HepG2 (cell line): ENCODE measurements around the gene TUBB3.

Experiments used
- BCLAF1 ChIP-seq: fragments of 450-650 bp; IDR thresholded peaks from 2 replicates; pipeline ENCODE4 v1.6.1; 2017; ENCODE audit warnings: mild to moderate bottlenecking
- CHD2 ChIP-seq: IDR thresholded peaks from 2 replicates; pipeline ENCODE4 v1.6.1; 2011; ENCODE audit warnings: low read depth, low read length, improper control_type of control experiment
- DPF2 ChIP-seq: sonication (generic); formaldehyde crosslinking; IDR thresholded peaks from 2 replicates; pipeline ENCODE4 v1.4.0; 2020; ENCODE audit warnings: mild to moderate bottlenecking, low read depth, missing genetic modification reagents, borderline replicate concordance
- FOXP4 ChIP-seq: sonication (generic); formaldehyde crosslinking; IDR thresholded peaks from 2 replicates; pipeline ENCODE4 v1.4.0; 2020; ENCODE audit warnings: missing genetic modification reagents
- NR1H2 ChIP-seq: sonication (generic); formaldehyde crosslinking; IDR thresholded peaks from 2 replicates; pipeline ENCODE4 v1.8.1; 2022; ENCODE audit warnings: low read depth, missing genetic modification reagents, borderline replicate concordance
- RFX1 ChIP-seq: fragments of 450-650 bp; IDR thresholded peaks from 2 replicates; pipeline ENCODE4 v1.6.1; 2017
- TIGD3 ChIP-seq: sonication (generic); formaldehyde crosslinking; IDR thresholded peaks from 2 replicates; pipeline ENCODE4 v1.5.1; 2020; ENCODE audit warnings: mild to moderate bottlenecking, missing genetic modification reagents, borderline replicate concordance
- ZBTB8A ChIP-seq: sonication (generic); formaldehyde crosslinking; IDR thresholded peaks from 2 replicates; pipeline ENCODE4 v1.4.0; 2020; ENCODE audit warnings: mild to moderate bottlenecking, low read depth, missing genetic modification reagents, borderline replicate concordance
- ZNF180 ChIP-seq: sonication (generic); formaldehyde crosslinking; IDR thresholded peaks from 2 replicates; pipeline ENCODE4 v1.4.0; 2020; ENCODE audit warnings: low read depth, missing genetic modification reagents, borderline replicate concordance
- TF ChIP-seq, protein P1 (sequence below): sonication (generic); formaldehyde crosslinking; IDR thresholded peaks from 2 replicates; pipeline ENCODE4 v1.5.1; 2020; ENCODE audit warnings: missing genetic modification reagents, mild to moderate bottlenecking, borderline replicate concordance
- TF ChIP-seq, protein P2 (sequence below): sonication (generic); formaldehyde crosslinking; IDR thresholded peaks from 2 replicates; pipeline ENCODE4 v1.4.0; 2020; ENCODE audit warnings: missing genetic modification reagents, borderline replicate concordance
- TF ChIP-seq, protein P3 (sequence below): sonication (generic); formaldehyde crosslinking; IDR thresholded peaks from 2 replicates; pipeline ENCODE4 v1.5.0; 2020; ENCODE audit warnings: mild to moderate bottlenecking, missing genetic modification reagents, moderate library complexity

DNA sequence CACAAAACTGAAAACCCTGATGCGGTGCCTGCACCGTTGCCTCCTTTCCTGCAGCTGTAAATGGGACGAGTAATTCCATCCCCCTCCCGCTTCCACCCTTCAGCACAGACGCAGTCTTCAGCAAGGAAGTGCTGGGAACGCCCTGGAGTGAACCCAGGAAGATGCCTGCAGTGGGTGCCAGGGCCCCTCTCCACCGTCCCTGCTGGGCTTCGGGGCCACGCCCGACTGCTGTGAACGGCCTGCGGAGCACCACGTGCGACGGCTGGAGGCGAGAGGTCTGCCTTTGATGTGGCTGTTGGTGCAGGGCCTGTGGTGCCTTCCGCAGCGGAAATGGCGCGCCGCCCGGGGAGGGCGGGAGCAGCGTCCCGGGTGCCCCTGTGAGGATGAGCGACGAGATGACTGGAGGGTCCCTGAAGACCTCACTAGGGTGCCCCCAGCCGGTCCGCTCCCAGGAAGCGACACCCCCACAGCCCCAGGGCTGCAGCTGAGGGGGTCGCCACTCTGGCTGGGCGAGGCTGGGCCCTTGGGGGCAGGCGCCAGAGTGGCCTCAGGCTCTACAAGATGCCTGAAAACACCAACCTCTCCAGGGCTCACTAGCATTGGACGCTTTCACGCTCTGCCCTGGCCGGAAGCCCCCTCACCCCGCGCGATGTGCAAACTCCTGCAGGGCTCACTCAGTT lies 5.2 kb upstream of the TUBB3 start:
- peak; percentile 96 for TF ChIP-seq FOXP4 (CRISPR knock-in tag)
- no peak for TF ChIP-seq RFX1
- no peak for TF ChIP-seq BCLAF1
- peak; percentile 58; the same call in 1 of the 2 replicates for TF ChIP-seq CHD2
- TF ChIP-seq ZNF180 (CRISPR knock-in tag) = peak; percentile 95; the same call in 1 of the 2 replicates
- TF ChIP-seq, protein P1, sequence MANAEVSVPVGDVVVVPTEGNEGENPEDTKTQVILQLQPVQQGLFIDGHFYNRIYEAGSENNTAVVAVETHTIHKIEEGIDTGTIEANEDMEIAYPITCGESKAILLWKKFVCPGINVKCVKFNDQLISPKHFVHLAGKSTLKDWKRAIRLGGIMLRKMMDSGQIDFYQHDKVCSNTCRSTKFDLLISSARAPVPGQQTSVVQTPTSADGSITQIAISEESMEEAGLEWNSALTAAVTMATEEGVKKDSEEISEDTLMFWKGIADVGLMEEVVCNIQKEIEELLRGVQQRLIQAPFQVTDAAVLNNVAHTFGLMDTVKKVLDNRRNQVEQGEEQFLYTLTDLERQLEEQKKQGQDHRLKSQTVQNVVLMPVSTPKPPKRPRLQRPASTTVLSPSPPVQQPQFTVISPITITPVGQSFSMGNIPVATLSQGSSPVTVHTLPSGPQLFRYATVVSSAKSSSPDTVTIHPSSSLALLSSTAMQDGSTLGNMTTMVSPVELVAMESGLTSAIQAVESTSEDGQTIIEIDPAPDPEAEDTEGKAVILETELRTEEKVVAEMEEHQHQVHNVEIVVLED (CRISPR knock-in tag) = peak; percentile 74; the same call in 1 of the 2 replicates
- TF ChIP-seq ZBTB8A (CRISPR knock-in tag) = no peak
- TF ChIP-seq, protein P2, sequence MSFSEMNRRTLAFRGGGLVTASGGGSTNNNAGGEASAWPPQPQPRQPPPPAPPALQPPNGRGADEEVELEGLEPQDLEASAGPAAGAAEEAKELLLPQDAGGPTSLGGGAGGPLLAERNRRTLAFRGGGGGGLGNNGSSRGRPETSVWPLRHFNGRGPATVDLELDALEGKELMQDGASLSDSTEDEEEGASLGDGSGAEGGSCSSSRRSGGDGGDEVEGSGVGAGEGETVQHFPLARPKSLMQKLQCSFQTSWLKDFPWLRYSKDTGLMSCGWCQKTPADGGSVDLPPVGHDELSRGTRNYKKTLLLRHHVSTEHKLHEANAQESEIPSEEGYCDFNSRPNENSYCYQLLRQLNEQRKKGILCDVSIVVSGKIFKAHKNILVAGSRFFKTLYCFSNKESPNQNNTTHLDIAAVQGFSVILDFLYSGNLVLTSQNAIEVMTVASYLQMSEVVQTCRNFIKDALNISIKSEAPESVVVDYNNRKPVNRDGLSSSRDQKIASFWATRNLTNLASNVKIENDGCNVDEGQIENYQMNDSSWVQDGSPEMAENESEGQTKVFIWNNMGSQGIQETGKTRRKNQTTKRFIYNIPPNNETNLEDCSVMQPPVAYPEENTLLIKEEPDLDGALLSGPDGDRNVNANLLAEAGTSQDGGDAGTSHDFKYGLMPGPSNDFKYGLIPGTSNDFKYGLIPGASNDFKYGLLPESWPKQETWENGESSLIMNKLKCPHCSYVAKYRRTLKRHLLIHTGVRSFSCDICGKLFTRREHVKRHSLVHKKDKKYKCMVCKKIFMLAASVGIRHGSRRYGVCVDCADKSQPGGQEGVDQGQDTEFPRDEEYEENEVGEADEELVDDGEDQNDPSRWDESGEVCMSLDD = peak; percentile 94
- peak; percentile 95; the same call in 1 of the 2 replicates for TF ChIP-seq TIGD3 (CRISPR knock-in tag)
- peak; percentile 68; the same call in 1 of the 2 replicates for TF ChIP-seq DPF2 (CRISPR knock-in tag)
- TF ChIP-seq, protein P3, sequence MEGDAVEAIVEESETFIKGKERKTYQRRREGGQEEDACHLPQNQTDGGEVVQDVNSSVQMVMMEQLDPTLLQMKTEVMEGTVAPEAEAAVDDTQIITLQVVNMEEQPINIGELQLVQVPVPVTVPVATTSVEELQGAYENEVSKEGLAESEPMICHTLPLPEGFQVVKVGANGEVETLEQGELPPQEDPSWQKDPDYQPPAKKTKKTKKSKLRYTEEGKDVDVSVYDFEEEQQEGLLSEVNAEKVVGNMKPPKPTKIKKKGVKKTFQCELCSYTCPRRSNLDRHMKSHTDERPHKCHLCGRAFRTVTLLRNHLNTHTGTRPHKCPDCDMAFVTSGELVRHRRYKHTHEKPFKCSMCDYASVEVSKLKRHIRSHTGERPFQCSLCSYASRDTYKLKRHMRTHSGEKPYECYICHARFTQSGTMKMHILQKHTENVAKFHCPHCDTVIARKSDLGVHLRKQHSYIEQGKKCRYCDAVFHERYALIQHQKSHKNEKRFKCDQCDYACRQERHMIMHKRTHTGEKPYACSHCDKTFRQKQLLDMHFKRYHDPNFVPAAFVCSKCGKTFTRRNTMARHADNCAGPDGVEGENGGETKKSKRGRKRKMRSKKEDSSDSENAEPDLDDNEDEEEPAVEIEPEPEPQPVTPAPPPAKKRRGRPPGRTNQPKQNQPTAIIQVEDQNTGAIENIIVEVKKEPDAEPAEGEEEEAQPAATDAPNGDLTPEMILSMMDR (CRISPR knock-in tag) = peak; percentile 46; the same call in 1 of the 2 replicates
- TF ChIP-seq NR1H2 (CRISPR knock-in tag) = peak; percentile 95
